ENCODE measurements around the gene MIOX.

Gene MIOX

DNA sequence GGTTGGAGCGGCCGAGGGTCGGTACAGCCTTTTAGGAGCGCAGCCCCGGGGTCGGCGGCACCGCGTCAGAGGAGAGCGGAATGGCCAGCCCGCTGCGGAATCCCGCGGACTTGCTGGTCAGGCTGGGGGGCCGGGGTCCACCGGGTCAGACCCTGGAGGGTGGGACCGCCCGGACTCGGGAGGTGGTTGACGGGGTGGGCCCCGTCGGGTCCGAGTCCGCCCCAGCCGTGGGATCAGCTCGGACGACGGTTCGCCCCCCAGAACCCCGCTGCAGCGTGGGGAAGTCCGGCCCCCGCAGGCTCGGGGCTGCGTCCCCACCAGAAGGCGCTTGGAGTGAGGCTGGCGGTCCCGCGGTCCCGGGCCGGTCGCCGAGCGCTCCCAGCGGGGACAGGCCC, 5.6 kb upstream of the MIOX start:
- no peaks in the 10 kb centered on the region for H3K9me3 ChIP-seq (ENCODE audit: control insufficient read depth, insufficient read depth, low read length)
- peaks cover 10% of the 10 kb centered on the region for H3K27me3 ChIP-seq (ENCODE audit: control insufficient read depth, insufficient read depth, low read length)
- no peak overlapping the region for H3K9ac ChIP-seq (ENCODE audit: low read depth, low read length)
- no peaks in the 10 kb centered on the region for H3K36me3 ChIP-seq (ENCODE audit: control insufficient read depth, insufficient read depth, low read length)
- H3K4me1 ChIP-seq (ENCODE audit: control insufficient read depth, insufficient read depth, low read length) = no peaks in the 10 kb centered on the region
- H3K4me3 ChIP-seq (ENCODE audit: low read depth, low read length) = peak overlapping the region; percentile 60

DNA sequence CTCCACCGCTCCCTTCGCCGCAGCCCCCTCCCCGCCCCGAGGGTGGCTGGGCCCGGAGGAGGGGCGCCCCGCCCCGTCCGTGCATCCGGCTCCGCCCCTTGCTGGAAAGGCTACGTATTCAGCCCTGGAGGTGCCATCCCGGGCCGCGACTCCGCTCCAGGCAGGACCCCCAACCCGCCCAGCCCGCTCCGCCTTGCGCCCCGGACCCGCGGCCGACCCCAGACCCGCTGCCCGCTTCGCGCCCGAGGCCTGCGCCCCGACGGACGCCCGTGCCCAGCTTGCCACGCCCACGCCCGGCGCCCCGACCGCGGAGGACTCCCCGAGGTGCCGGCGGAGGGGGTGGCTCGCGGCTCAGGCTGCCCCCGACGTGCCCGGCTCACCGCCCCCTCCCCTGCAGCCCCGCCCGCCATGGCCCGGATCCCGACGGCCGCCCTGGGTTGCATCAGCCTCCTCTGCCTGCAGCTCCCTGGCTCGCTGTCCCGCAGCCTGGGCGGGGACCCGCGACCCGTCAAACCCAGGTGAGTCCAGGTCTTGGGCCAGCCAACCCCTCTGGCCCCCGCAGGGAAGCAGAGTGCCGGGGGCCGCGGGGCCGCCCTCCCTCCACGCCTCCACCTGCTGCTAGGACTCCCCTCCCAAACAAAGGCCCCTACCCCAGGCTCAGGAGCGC, 5.1 kb upstream of the MIOX start, which contains the start of gene ADM2:
ADM2 (plus strand) TSS at position 104 of the 667 bp plus-strand sequence; CDS start at position 409, 305 bp downstream.
- H3K9me3 ChIP-seq (ENCODE audit: control insufficient read depth, insufficient read depth, low read length) = no peaks in the 10 kb centered on the region
- no peaks in the 10 kb centered on the region for H3K36me3 ChIP-seq (ENCODE audit: control insufficient read depth, insufficient read depth, low read length)
- H3K4me1 ChIP-seq (ENCODE audit: control insufficient read depth, insufficient read depth, low read length) = no peaks in the 10 kb centered on the region
- peak within 1 kb of the TSS; percentile 47 for H3K9ac ChIP-seq (ENCODE audit: low read depth, low read length)
- peak within 1 kb of the TSS; percentile 60 for H3K4me3 ChIP-seq (ENCODE audit: low read depth, low read length)
- H3K27me3 ChIP-seq (ENCODE audit: control insufficient read depth, insufficient read depth, low read length) = peaks cover 10% of the 10 kb centered on the region

DNA sequence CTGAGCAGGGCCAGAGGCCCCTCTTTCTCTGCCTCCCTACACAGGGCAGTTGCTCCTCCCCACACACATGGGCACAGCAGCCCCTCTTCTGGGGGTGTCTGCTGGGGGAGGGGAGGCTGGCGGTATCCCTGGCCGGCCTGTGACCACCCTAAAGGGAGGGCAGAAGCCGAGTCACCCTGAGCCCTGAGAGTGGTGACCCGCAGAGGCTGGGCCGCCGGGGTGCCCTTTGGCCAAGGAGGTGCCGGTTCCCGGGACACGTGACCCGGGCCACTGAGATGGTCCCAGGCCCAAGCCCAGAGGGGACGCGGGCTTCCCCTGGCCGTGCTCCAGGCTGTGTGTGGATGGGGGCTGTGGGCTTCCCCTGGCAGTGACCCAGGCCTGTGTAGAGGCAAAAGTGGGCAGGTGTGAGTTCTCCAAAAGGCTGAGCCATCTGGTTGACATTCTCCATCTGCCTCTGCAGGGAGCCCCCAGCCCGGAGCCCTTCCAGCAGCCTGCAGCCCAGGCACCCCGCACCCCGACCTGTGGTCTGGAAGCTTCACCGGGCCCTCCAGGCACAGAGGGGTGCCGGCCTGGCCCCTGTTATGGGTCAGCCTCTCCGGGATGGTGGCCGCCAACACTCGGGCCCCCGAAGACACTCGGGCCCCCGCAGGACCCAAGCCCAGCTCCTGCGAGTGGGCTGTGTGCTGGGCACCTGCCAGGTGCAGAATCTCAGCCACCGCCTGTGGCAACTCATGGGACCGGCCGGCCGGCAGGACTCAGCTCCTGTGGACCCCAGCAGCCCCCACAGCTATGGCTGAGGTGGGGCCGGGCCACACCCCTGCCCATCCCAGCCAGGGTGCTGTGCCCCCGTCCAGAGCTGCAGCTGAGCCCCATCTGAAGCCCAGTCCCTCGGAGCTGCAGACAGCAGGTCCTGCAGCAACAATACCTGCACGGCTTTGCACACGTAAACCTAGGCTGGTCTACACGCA, 4.3 kb upstream of the MIOX start:
- Histone ChIP-seq H3K9ac (ENCODE audit: low read depth, low read length) (peak overlapping the region; percentile 47), H3K4me1 (ENCODE audit: control insufficient read depth, insufficient read depth, low read length) (no peaks in the 10 kb centered on the region), H3K4me3 (ENCODE audit: low read depth, low read length) (peak overlapping the region; percentile 60), H3K36me3 (ENCODE audit: control insufficient read depth, insufficient read depth, low read length) (no peaks in the 10 kb centered on the region), H3K9me3 (ENCODE audit: control insufficient read depth, insufficient read depth, low read length) (no peaks in the 10 kb centered on the region), H3K27me3 (ENCODE audit: control insufficient read depth, insufficient read depth, low read length) (peaks cover 10% of the 10 kb centered on the region)

GRCh38 chr22:50483106-50483505, 3.6 kb upstream of the MIOX start:
- Histone ChIP-seq H3K27me3 (ENCODE audit: control insufficient read depth, insufficient read depth, low read length) (peaks cover 10% of the 10 kb centered on the region), H3K9ac (ENCODE audit: low read depth, low read length) (no peak overlapping the region), H3K4me1 (ENCODE audit: control insufficient read depth, insufficient read depth, low read length) (no peaks in the 10 kb centered on the region), H3K36me3 (ENCODE audit: control insufficient read depth, insufficient read depth, low read length) (no peaks in the 10 kb centered on the region), H3K4me3 (ENCODE audit: low read depth, low read length) (no peak overlapping the region), H3K9me3 (ENCODE audit: control insufficient read depth, insufficient read depth, low read length) (no peaks in the 10 kb centered on the region)

DNA sequence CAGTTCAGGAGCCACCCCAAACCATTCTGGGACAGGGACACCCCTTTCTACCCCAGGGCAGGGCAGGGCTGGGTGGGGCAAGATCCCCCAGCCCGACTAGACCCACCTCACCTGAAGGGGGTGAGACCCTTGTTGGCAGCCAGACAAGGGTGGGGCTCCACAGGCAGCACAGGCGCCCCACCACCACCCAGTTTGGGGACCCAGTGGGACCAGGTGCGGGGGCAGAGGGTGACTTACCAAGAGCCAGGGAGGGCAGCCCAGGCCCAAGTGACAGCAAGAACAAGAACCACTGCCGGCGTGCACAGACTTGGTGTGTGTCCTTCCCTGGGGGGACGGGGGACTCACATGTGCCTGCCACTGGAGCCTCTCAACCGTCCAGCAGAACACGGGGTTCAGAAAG, 3.1 kb upstream of the MIOX start:
- Histone ChIP-seq H3K9me3 (ENCODE audit: control insufficient read depth, insufficient read depth, low read length) (no peaks in the 10 kb centered on the region), H3K27me3 (ENCODE audit: control insufficient read depth, insufficient read depth, low read length) (peaks cover 10% of the 10 kb centered on the region), H3K4me3 (ENCODE audit: low read depth, low read length) (no peak overlapping the region), H3K9ac (ENCODE audit: low read depth, low read length) (no peak overlapping the region), H3K36me3 (ENCODE audit: control insufficient read depth, insufficient read depth, low read length) (no peaks in the 10 kb centered on the region), H3K4me1 (ENCODE audit: control insufficient read depth, insufficient read depth, low read length) (no peaks in the 10 kb centered on the region)

- Histone ChIP-seq H3K36me3 (ENCODE audit: control insufficient read depth, insufficient read depth, low read length) (no peaks in the 10 kb centered on the region), H3K9me3 (ENCODE audit: control insufficient read depth, insufficient read depth, low read length) (no peaks in the 10 kb centered on the region), H3K27me3 (ENCODE audit: control insufficient read depth, insufficient read depth, low read length) (peaks cover 10% of the 10 kb centered on the region), H3K9ac (ENCODE audit: low read depth, low read length) (no peak overlapping the region), H3K4me3 (ENCODE audit: low read depth, low read length) (no peak overlapping the region), H3K4me1 (ENCODE audit: control insufficient read depth, insufficient read depth, low read length) (no peaks in the 10 kb centered on the region)
Measured at GRCh38 chr22:50483977-50484853, 2.4 kb upstream of the MIOX start.

- Histone ChIP-seq H3K4me3 (ENCODE audit: low read depth, low read length) (no peak overlapping the region), H3K4me1 (ENCODE audit: control insufficient read depth, insufficient read depth, low read length) (no peaks in the 10 kb centered on the region), H3K27me3 (ENCODE audit: control insufficient read depth, insufficient read depth, low read length) (peaks cover 2% of the 10 kb centered on the region), H3K9me3 (ENCODE audit: control insufficient read depth, insufficient read depth, low read length) (no peaks in the 10 kb centered on the region), H3K36me3 (ENCODE audit: control insufficient read depth, insufficient read depth, low read length) (no peaks in the 10 kb centered on the region), H3K9ac (ENCODE audit: low read depth, low read length) (no peak overlapping the region)
Measured at GRCh38 chr22:50485221-50486131, 1.2 kb upstream of the MIOX start.

DNA sequence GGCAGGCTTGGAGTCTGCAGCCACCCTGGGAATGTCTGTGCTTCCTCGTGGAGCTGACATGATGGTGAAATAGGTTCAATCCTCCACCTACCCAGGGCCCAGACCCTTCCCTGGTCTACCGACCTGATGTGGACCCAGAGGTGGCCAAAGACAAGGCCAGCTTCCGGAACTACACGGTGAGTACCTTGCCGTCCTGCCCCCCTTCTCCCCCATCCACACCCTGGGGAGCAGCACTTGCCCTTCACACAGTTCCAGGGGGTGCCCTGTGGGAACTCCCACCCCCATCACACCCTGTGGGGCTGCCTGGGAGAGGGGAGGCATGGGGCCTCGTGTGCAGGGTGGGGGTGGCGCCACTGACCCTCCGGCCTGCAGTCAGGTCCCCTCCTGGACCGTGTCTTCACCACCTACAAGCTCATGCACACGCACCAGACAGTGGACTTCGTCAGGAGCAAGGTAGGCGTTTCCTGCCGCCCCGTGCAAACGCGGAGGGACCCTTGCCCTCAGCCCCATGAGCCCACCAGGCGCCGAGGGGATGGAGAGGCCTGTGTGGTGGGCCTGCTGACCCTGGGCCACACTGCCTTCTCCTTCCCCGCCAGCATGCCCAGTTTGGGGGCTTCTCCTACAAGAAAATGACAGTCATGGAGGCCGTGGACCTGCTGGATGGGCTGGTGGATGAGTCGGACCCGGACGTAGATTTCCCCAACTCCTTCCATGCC, 789 bp downstream of the MIOX start:
- no peaks in the 10 kb centered on the region for H3K36me3 ChIP-seq (ENCODE audit: control insufficient read depth, insufficient read depth, low read length)
- H3K4me3 ChIP-seq (ENCODE audit: low read depth, low read length) = no peak overlapping the region
- H3K9me3 ChIP-seq (ENCODE audit: control insufficient read depth, insufficient read depth, low read length) = no peaks in the 10 kb centered on the region
- H3K27me3 ChIP-seq (ENCODE audit: control insufficient read depth, insufficient read depth, low read length) = no peaks in the 10 kb centered on the region
- H3K4me1 ChIP-seq (ENCODE audit: control insufficient read depth, insufficient read depth, low read length) = no peaks in the 10 kb centered on the region
- no peak overlapping the region for H3K9ac ChIP-seq (ENCODE audit: low read depth, low read length)

GRCh38 chr22:50488006-50488677, 1.5 kb downstream of the MIOX start:
- no peaks in the 10 kb centered on the region for H3K4me1 ChIP-seq (ENCODE audit: control insufficient read depth, insufficient read depth, low read length)
- no peak overlapping the region for H3K9ac ChIP-seq (ENCODE audit: low read depth, low read length)
- H3K36me3 ChIP-seq (ENCODE audit: control insufficient read depth, insufficient read depth, low read length) = no peaks in the 10 kb centered on the region
- H3K9me3 ChIP-seq (ENCODE audit: control insufficient read depth, insufficient read depth, low read length) = no peaks in the 10 kb centered on the region
- no peak overlapping the region for H3K4me3 ChIP-seq (ENCODE audit: low read depth, low read length)
- H3K27me3 ChIP-seq (ENCODE audit: control insufficient read depth, insufficient read depth, low read length) = no peaks in the 10 kb centered on the region

GRCh38 chr22:50488886-50489285, 2.2 kb downstream of the MIOX start:
- Histone ChIP-seq H3K4me1 (ENCODE audit: control insufficient read depth, insufficient read depth, low read length) (no peaks in the 10 kb centered on the region), H3K9ac (ENCODE audit: low read depth, low read length) (no peak overlapping the region), H3K27me3 (ENCODE audit: control insufficient read depth, insufficient read depth, low read length) (no peaks in the 10 kb centered on the region), H3K9me3 (ENCODE audit: control insufficient read depth, insufficient read depth, low read length) (no peaks in the 10 kb centered on the region), H3K36me3 (ENCODE audit: control insufficient read depth, insufficient read depth, low read length) (no peaks in the 10 kb centered on the region), H3K4me3 (ENCODE audit: low read depth, low read length) (no peak overlapping the region)

All from iPS-15b (cell line).